OCI-LY1 (cell line): ENCODE results near the gene RBM20.
A peak's percentile ranks its signal among the peaks of the same experiment; 100 is the strongest.

Experiments
- H2AFZ ChIP-seq: fragments of 200-600 bp; sonication (generic), shearing (Covaris generic); 2 replicates; pipeline ENCODE4 v1.6.0; 2014; ENCODE audit warnings: antibody characterized with exemption, mild to moderate bottlenecking, low read length
- H3F3A ChIP-seq: fragments of 200-600 bp; sonication (generic), shearing (Covaris generic); 2 replicates; pipeline ENCODE4 v1.6.0; 2014; ENCODE audit warnings: mild to moderate bottlenecking, antibody characterized with exemption, low read length, moderate library complexity; ENCODE audit not compliant: insufficient read depth
- H3K27ac ChIP-seq: fragments of 200-600 bp; sonication (generic); 2 replicates; pipeline ENCODE4 v1.5.1; 2014; ENCODE audit warnings: low read length, mixed run types, mild to moderate bottlenecking, low read depth; ENCODE audit not compliant: poor library complexity, severe bottlenecking
- H3K27me3 ChIP-seq: fragments of 200-600 bp; sonication (generic); 2 replicates; pipeline ENCODE4 v1.6.0; 2014; ENCODE audit warnings: antibody characterized with exemption, mild to moderate bottlenecking, low read length, moderate library complexity; ENCODE audit not compliant: insufficient read depth
- H3K36me3 ChIP-seq: fragments of 200-600 bp; sonication (generic); 2 replicates; pipeline ENCODE4 v1.6.1; 2014; ENCODE audit warnings: mild to moderate bottlenecking, antibody characterized with exemption, low read length, moderate library complexity, mixed read lengths; ENCODE audit not compliant: insufficient read depth
- H3K4me1 ChIP-seq: fragments of 200-600 bp; sonication (generic); 2 replicates; pipeline ENCODE4 v1.5.1; 2014; ENCODE audit warnings: mild to moderate bottlenecking, low read length, moderate library complexity; ENCODE audit not compliant: insufficient read depth, severe bottlenecking
- H3K4me2 ChIP-seq: fragments of 200-600 bp; sonication (generic), shearing (Covaris generic); 2 replicates; pipeline ENCODE4 v1.6.1; 2014; ENCODE audit warnings: low read length
- H3K4me3 ChIP-seq: fragments of 200-600 bp; sonication (generic); 2 replicates; pipeline ENCODE4 v1.5.1; 2014; ENCODE audit warnings: low read length, low read depth, mild to moderate bottlenecking, mixed read lengths; ENCODE audit not compliant: poor library complexity, severe bottlenecking
- H3K79me2 ChIP-seq: fragments of 200-600 bp; shearing (Covaris generic); 2 replicates; pipeline ENCODE4 v1.6.1; 2016; ENCODE audit warnings: mixed run types, low read length, mixed read lengths; ENCODE audit not compliant: insufficient read depth
- H3K9ac ChIP-seq: fragments of 200-600 bp; sonication (generic), shearing (Covaris generic); 2 replicates; pipeline ENCODE4 v1.6.1; 2014; ENCODE audit warnings: mild to moderate bottlenecking, low read length, mixed read lengths
- H3K9me2 ChIP-seq: fragments of 200-600 bp; sonication (generic), shearing (Covaris generic); 2 replicates; pipeline ENCODE4 v1.6.1; 2014; ENCODE audit warnings: low read depth, mild to moderate bottlenecking, low read length, mixed read lengths
- H3K9me3 ChIP-seq: fragments of 200-600 bp; shearing (Covaris generic); 2 replicates; pipeline ENCODE4 v1.6.1; 2014; ENCODE audit warnings: low read length, mixed read lengths
- H4K20me1 ChIP-seq: fragments of 200-600 bp; sonication (generic), shearing (Covaris generic); 2 replicates; pipeline ENCODE4 v1.6.0; 2016; ENCODE audit warnings: mild to moderate bottlenecking, low read length; ENCODE audit not compliant: insufficient read depth
- CTCF ChIP-seq: fragments of 200-600 bp; sonication (generic), shearing (Covaris generic); IDR thresholded peaks from 2 replicates; pipeline ENCODE4 v1.5.1; 2017; ENCODE audit warnings: mild to moderate bottlenecking, antibody characterized with exemption, low read length, moderate library complexity, mixed read lengths
- EZH2 ChIP-seq: fragments of 200-600 bp; sonication (generic), shearing (Covaris generic); IDR thresholded peaks from 2 replicates; pipeline ENCODE4 v1.8.0; 2017; ENCODE audit warnings: borderline replicate concordance, mixed run types, mild to moderate bottlenecking, antibody characterized with exemption, low read length, moderate library complexity, mixed read lengths

The RBM20 gene

GRCh38 chr10:110784198-110784597 lies 140.1 kb downstream of the RBM20 start:
- H3F3A ChIP-seq: no peaks in the 10 kb centered on the region
- no peaks in the 10 kb centered on the region for H3K79me2 ChIP-seq
- H3K4me3 ChIP-seq: no peak overlapping the region
- TF ChIP-seq CTCF: no peak
- no peak for TF ChIP-seq EZH2
- no peaks in the 10 kb centered on the region for H3K9me2 ChIP-seq
- no peak overlapping the region for H3K9ac ChIP-seq
- no peaks in the 10 kb centered on the region for H4K20me1 ChIP-seq
- H2AFZ ChIP-seq: no peak overlapping the region
- no peaks in the 10 kb centered on the region for H3K27me3 ChIP-seq
- H3K27ac ChIP-seq: no peak overlapping the region
- H3K9me3 ChIP-seq: no peaks in the 10 kb centered on the region
- peaks cover 21% of the 10 kb centered on the region for H3K4me1 ChIP-seq
- H3K4me2 ChIP-seq: no peak overlapping the region
- no peaks in the 10 kb centered on the region for H3K36me3 ChIP-seq

- Histone ChIP-seq H2AFZ (0 out of 2 replicates have a peak overlapping the region, but pooled peaks have one; percentile 17), H3F3A (no peaks in the 10 kb centered on the region), H3K27me3 (no peaks in the 10 kb centered on the region), H3K36me3 (no peaks in the 10 kb centered on the region), H3K9me3 (no peaks in the 10 kb centered on the region), H3K9me2 (no peaks in the 10 kb centered on the region), H3K27ac (peak overlapping the region; percentile 70), H4K20me1 (no peaks in the 10 kb centered on the region), H3K4me2 (peak overlapping the region; percentile 20; the same call in 1 of the 2 replicates), H3K4me1 (peaks cover 41% of the 10 kb centered on the region), H3K9ac (peak overlapping the region; percentile 41; the same call in 1 of the 2 replicates), H3K79me2 (no peaks in the 10 kb centered on the region), H3K4me3 (no peak overlapping the region)
- TF ChIP-seq EZH2: no peak
- no peak for TF ChIP-seq CTCF
These were observed 142.0 kb downstream of the RBM20 start for GRCh38 chr10:110786172-110786571.

- H3K9me2 ChIP-seq: no peaks in the 10 kb centered on the region
- no peak overlapping the region for H3K9ac ChIP-seq
- peak overlapping the region; percentile 4 for H3K27ac ChIP-seq
- H3K4me3 ChIP-seq: no peak overlapping the region
- no peaks in the 10 kb centered on the region for H4K20me1 ChIP-seq
- H3K4me1 ChIP-seq: peaks cover 67% of the 10 kb centered on the region
- H3K79me2 ChIP-seq: no peaks in the 10 kb centered on the region
- no peak overlapping the region for H2AFZ ChIP-seq
- no peak overlapping the region for H3K4me2 ChIP-seq
- H3K27me3 ChIP-seq: no peaks in the 10 kb centered on the region
- TF ChIP-seq EZH2 (no peak), CTCF (no peak)
- H3K9me3 ChIP-seq: no peaks in the 10 kb centered on the region
- no peaks in the 10 kb centered on the region for H3K36me3 ChIP-seq
- H3F3A ChIP-seq: no peaks in the 10 kb centered on the region; the same call in 1 of the 2 replicates
These were observed 144.7 kb downstream of the RBM20 start for GRCh38 chr10:110788620-110789385.
